ENCODE data around the gene KPNA1.
"Not testable (repeated sequence)": the region's sequence is repeated elsewhere in the genome, so short reads cannot be mapped to it uniquely, and the experiment has no call there.

Gene KPNA1

DNA sequence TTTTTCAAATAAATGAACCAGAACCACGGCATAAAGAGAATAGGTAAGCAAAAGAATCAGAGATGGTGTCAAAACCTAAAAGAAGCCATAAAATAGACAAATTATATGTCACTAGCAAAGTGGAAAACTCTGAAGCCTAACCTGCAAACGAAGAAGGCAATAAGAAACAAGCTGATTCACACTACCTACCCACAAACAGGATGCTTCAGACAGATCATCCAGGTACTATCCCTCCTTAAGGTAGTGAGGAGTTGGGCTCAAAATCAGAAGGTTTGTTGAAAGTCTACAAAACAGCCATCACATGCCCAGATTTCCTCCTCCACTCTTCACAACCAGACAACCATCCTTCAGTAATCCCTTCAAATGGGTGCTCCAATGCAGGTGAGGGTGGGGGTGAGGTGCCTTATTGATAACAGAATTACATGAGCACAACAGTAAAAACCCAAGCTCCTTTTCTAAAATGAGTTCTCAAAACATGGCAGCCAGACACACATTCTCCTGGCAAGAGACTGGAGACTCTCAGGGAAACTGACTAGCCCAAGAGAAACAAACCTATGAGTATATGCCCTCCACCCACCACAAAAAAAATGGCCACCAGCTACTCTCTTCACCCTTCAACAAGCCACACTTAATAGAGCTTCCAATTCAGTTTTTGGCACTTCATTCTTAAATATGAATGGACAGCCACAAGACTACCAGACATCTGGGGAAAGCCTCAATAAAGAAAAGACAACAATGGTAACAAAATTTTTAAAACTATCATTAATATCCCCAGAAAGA lies 6.4 kb downstream of the KPNA1 start:
- H3K9me3 ChIP-seq (ENCODE audit: control insufficient read depth in 1 of 2, low read length in 2 of 2) = no peaks in the 10 kb centered on the region
- no peaks in the 10 kb centered on the region for H3K27me3 ChIP-seq (ENCODE audit: control insufficient read depth in 1 of 2, insufficient read depth in 2 of 2, low read length in 2 of 2)
- H3K9ac ChIP-seq (ENCODE audit: low read depth in 1 of 2, low read length in 2 of 2) = no peak overlapping the region
- no peak overlapping the region for H3K4me3 ChIP-seq (ENCODE audit: low read depth in 1 of 2, low read length in 2 of 2)
- H3K36me3 ChIP-seq (ENCODE audit: control insufficient read depth in 1 of 2, insufficient read depth in 2 of 2, low read length in 2 of 2) = no peaks in the 10 kb centered on the region
- peaks cover 12 to 18% of the 10 kb centered on the region in 2 donors for H3K4me1 ChIP-seq (ENCODE audit: control insufficient read depth in 1 of 2, insufficient read depth in 2 of 2, low read length in 2 of 2)
- H3K27ac ChIP-seq (ENCODE audit: low read depth, low read length) = no peak overlapping the region

DNA sequence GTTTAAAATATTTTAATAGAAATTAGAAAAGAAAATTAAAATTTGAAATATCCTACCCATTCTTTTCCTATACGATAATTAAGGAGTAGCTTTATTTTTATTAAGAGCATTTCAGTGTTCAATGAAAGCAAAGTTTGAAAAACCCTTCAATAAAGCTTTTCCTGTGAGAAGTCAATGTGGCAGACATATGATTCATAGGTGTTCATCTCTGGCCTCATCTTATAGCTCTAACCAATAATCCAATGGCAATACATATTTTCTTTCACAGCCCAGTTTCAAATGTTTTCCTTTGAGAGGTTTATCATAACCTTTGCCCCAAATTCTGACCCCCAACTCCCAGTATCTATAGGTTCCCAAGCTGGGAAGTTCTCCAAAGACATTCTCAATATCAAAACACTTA lies 8.3 kb downstream of the KPNA1 start:
- no peak overlapping the region for H3K27ac ChIP-seq (ENCODE audit: low read depth, low read length)
- no peaks in the 10 kb centered on the region for H3K9me3 ChIP-seq (ENCODE audit: control insufficient read depth in 1 of 2, low read length in 2 of 2)
- H3K27me3 ChIP-seq (ENCODE audit: control insufficient read depth in 1 of 2, insufficient read depth in 2 of 2, low read length in 2 of 2) = no peaks in the 10 kb centered on the region
- no peaks in the 10 kb centered on the region for H3K36me3 ChIP-seq (ENCODE audit: control insufficient read depth in 1 of 2, insufficient read depth in 2 of 2, low read length in 2 of 2)
- peaks cover 3 to 7% of the 10 kb centered on the region in 2 donors for H3K4me1 ChIP-seq (ENCODE audit: control insufficient read depth in 1 of 2, insufficient read depth in 2 of 2, low read length in 2 of 2)
- no peak overlapping the region for H3K4me3 ChIP-seq (ENCODE audit: low read depth in 1 of 2, low read length in 2 of 2)
- H3K9ac ChIP-seq (ENCODE audit: low read depth in 1 of 2, low read length in 2 of 2) = no peak overlapping the region

DNA sequence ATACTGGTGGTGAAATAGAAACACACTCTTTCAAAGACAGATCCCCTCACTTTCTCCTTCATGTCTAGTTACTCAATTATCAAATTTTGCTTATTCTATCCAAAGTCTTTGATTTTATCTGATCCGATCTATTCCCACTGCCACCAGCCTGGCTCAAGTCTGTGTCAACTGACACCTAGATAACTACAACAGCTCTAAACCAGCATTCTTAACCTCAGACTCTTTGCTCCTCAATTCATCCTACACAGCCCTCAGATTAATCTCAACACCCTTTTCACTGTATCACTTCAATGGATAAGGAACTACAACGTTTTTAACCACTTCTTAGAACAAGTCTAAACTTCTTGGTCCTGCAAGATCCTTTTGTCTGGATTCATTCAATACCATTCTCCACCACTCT lies 9.1 kb downstream of the KPNA1 start:
- no peaks in the 10 kb centered on the region for H3K9me3 ChIP-seq (ENCODE audit: control insufficient read depth in 1 of 2, low read length in 2 of 2)
- no peak overlapping the region for H3K27ac ChIP-seq (ENCODE audit: low read depth, low read length)
- no peaks in the 10 kb centered on the region for H3K36me3 ChIP-seq (ENCODE audit: control insufficient read depth in 1 of 2, insufficient read depth in 2 of 2, low read length in 2 of 2)
- H3K4me3 ChIP-seq (ENCODE audit: low read depth in 1 of 2, low read length in 2 of 2) = no peak overlapping the region
- no peak overlapping the region for H3K9ac ChIP-seq (ENCODE audit: low read depth in 1 of 2, low read length in 2 of 2)
- peaks cover 0 to 3% of the 10 kb centered on the region in 2 donors for H3K4me1 ChIP-seq (ENCODE audit: control insufficient read depth in 1 of 2, insufficient read depth in 2 of 2, low read length in 2 of 2)
- no peaks in the 10 kb centered on the region for H3K27me3 ChIP-seq (ENCODE audit: control insufficient read depth in 1 of 2, insufficient read depth in 2 of 2, low read length in 2 of 2)

DNA sequence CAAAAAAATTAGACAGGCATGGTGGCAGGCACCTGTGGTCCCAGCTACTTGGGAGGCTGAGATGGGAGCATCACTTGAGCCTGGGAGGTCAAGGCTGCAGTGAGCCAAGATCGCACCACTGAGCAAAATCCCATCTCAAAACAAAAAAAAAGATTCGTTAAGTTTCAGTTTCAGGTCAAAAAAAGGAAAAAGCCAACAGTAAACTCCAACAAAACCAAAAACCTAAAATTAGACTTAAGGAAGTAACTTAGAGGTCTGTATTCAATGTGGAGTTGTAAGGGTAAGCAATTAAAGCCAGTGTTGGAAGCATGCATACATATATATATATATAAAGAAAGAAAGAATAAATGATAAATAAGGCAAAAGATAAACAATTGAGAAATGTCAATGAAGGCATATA lies 11.8 kb downstream of the KPNA1 start:
- Histone ChIP-seq H3K9ac (ENCODE audit: low read depth in 1 of 2, low read length in 2 of 2) (no peak overlapping the region), H3K4me1 (ENCODE audit: control insufficient read depth in 1 of 2, insufficient read depth in 2 of 2, low read length in 2 of 2) (no peaks in the 10 kb centered on the region), H3K27ac (ENCODE audit: low read depth, low read length) (no peak overlapping the region), H3K27me3 (ENCODE audit: control insufficient read depth in 1 of 2, insufficient read depth in 2 of 2, low read length in 2 of 2) (no peaks in the 10 kb centered on the region), H3K36me3 (ENCODE audit: control insufficient read depth in 1 of 2, insufficient read depth in 2 of 2, low read length in 2 of 2) (no peaks in the 10 kb centered on the region), H3K9me3 (ENCODE audit: control insufficient read depth in 1 of 2, low read length in 2 of 2) (no peaks in the 10 kb centered on the region), H3K4me3 (ENCODE audit: low read depth in 1 of 2, low read length in 2 of 2) (no peak overlapping the region)

DNA sequence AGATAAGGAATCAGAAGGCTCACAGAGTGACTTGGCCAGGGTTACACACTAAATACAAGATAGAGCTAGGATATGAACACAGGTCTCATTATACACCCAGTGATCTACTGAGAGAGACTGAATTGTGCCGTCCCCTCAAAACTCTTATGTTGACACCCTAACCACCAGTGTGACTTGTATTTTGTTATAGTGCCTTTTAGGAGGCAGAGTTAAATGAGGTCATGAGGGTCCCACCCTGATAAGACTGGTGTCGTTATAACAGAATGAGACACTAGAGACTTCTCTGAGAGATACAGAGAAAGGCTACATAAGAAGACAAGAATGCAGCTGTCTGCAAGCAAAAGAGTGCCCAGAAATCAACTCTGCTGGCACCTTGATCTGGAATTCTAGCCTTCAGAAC lies 12.6 kb downstream of the KPNA1 start:
- H3K27me3 ChIP-seq (ENCODE audit: control insufficient read depth in 1 of 2, insufficient read depth in 2 of 2, low read length in 2 of 2) = no peaks in the 10 kb centered on the region
- H3K27ac ChIP-seq (ENCODE audit: low read depth, low read length) = no peak overlapping the region
- H3K4me3 ChIP-seq (ENCODE audit: low read depth in 1 of 2, low read length in 2 of 2) = no peak overlapping the region
- no peaks in the 10 kb centered on the region for H3K4me1 ChIP-seq (ENCODE audit: control insufficient read depth in 1 of 2, insufficient read depth in 2 of 2, low read length in 2 of 2)
- no peaks in the 10 kb centered on the region for H3K36me3 ChIP-seq (ENCODE audit: control insufficient read depth in 1 of 2, insufficient read depth in 2 of 2, low read length in 2 of 2)
- no peaks in the 10 kb centered on the region for H3K9me3 ChIP-seq (ENCODE audit: control insufficient read depth in 1 of 2, low read length in 2 of 2)
- no peak overlapping the region for H3K9ac ChIP-seq (ENCODE audit: low read depth in 1 of 2, low read length in 2 of 2)

DNA sequence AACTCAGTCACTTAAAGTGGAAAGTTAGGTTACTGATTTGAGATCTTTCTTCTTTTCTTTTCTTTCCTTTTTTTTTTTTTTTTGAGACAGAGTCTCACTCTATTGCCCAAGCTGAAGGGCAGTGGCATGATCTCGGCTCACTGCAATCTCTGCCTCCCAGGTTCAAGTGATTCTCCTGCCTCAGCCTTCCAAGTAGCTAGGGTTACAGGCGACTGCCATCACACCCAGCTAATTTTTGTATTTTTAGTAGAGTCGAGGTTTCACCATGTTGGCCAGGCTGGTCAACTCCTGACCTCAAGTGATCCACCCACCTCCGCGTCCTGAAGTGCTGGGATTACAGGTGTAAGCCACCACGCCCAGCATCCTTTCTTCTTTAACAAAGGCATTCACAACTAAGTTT lies 13.8 kb downstream of the KPNA1 start:
- not testable (repeated sequence) for H3K9me3 ChIP-seq (ENCODE audit: control insufficient read depth in 1 of 2, low read length in 2 of 2); H3K4me3 ChIP-seq (ENCODE audit: low read depth in 1 of 2, low read length in 2 of 2); H3K27ac ChIP-seq (ENCODE audit: low read depth, low read length); H3K27me3 ChIP-seq (ENCODE audit: control insufficient read depth in 1 of 2, insufficient read depth in 2 of 2, low read length in 2 of 2); H3K36me3 ChIP-seq (ENCODE audit: control insufficient read depth in 1 of 2, insufficient read depth in 2 of 2, low read length in 2 of 2); H3K4me1 ChIP-seq (ENCODE audit: control insufficient read depth in 1 of 2, insufficient read depth in 2 of 2, low read length in 2 of 2); H3K9ac ChIP-seq (ENCODE audit: low read depth in 1 of 2, low read length in 2 of 2)

DNA sequence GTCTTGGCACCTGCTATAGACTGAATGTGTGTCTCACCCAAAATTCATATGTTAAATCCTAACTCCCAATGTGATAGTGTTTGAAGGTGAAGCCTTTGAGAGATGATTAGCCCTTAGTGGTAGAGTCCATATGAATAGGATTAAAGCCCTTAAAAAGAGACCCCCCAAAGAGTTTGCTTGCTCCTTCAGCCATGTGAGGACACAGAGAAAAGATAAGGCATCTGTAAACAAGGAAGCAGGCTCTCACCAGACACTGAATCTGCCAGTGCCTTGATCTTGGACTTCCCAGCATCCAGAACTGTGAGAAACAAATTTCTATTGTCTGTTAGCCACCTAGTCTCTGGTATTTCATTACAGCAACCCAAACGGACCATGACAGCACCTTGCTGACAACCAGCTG lies 16.6 kb downstream of the KPNA1 start:
- H3K36me3 ChIP-seq (ENCODE audit: control insufficient read depth in 1 of 2, insufficient read depth in 2 of 2, low read length in 2 of 2) = peaks cover 0 to 13% of the 10 kb centered on the region in 2 donors
- no peak overlapping the region for H3K27ac ChIP-seq (ENCODE audit: low read depth, low read length)
- H3K9me3 ChIP-seq (ENCODE audit: control insufficient read depth in 1 of 2, low read length in 2 of 2) = no peaks in the 10 kb centered on the region
- no peak overlapping the region for H3K9ac ChIP-seq (ENCODE audit: low read depth in 1 of 2, low read length in 2 of 2)
- H3K4me1 ChIP-seq (ENCODE audit: control insufficient read depth in 1 of 2, insufficient read depth in 2 of 2, low read length in 2 of 2) = no peaks in the 10 kb centered on the region
- H3K27me3 ChIP-seq (ENCODE audit: control insufficient read depth in 1 of 2, insufficient read depth in 2 of 2, low read length in 2 of 2) = no peaks in the 10 kb centered on the region
- H3K4me3 ChIP-seq (ENCODE audit: low read depth in 1 of 2, low read length in 2 of 2) = no peak overlapping the region

DNA sequence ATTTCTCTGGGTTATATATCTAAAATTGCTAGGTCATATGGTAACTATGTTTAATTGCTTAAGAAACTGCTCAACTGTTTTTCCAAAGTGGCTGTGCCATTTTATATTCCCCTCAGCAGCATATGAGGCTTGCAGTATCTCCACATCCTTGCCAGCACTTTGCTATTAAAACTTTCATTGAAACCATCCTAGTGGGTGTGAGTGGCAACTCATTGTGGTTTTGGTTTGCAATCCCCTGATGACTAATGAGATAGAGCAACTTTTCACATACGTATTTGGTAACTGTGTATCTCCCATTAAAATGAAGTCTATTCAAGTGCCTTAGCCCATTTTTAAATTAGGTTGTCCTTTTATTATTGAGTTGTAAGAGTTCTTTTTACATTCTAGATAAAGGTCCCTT lies 17.3 kb downstream of the KPNA1 start:
- no peaks in the 10 kb centered on the region for H3K9me3 ChIP-seq (ENCODE audit: control insufficient read depth in 1 of 2, low read length in 2 of 2)
- H3K27me3 ChIP-seq (ENCODE audit: control insufficient read depth in 1 of 2, insufficient read depth in 2 of 2, low read length in 2 of 2) = no peaks in the 10 kb centered on the region
- H3K4me3 ChIP-seq (ENCODE audit: low read depth in 1 of 2, low read length in 2 of 2) = no peak overlapping the region
- H3K27ac ChIP-seq (ENCODE audit: low read depth, low read length) = no peak overlapping the region
- H3K9ac ChIP-seq (ENCODE audit: low read depth in 1 of 2, low read length in 2 of 2) = no peak overlapping the region
- no peaks in the 10 kb centered on the region for H3K4me1 ChIP-seq (ENCODE audit: control insufficient read depth in 1 of 2, insufficient read depth in 2 of 2, low read length in 2 of 2)
- peaks cover 2 to 13% of the 10 kb centered on the region in 2 donors for H3K36me3 ChIP-seq (ENCODE audit: control insufficient read depth in 1 of 2, insufficient read depth in 2 of 2, low read length in 2 of 2)

DNA sequence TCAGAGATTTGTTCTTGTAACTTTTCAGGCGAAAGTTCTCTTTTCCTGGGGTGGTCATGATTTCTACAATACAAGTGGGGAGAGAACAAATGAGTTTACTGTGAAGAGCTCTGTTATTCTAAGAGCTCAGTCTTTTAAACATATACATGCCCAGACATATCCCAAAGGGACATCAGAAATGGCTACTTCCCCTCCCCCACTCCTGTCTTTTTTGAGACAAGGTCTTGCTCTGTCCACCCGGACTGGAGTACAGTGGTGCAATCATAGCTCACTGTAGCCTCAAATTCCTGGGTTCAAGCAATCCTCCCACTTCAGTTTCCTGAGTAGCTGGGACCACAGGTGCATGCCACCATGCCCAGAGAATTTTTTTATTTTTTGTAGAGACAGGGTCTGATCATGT lies 18.2 kb downstream of the KPNA1 start:
- Histone ChIP-seq H3K27ac (ENCODE audit: low read depth, low read length) (no peak overlapping the region), H3K4me3 (ENCODE audit: low read depth in 1 of 2, low read length in 2 of 2) (no peak overlapping the region), H3K9me3 (ENCODE audit: control insufficient read depth in 1 of 2, low read length in 2 of 2) (no peaks in the 10 kb centered on the region), H3K27me3 (ENCODE audit: control insufficient read depth in 1 of 2, insufficient read depth in 2 of 2, low read length in 2 of 2) (no peaks in the 10 kb centered on the region), H3K9ac (ENCODE audit: low read depth in 1 of 2, low read length in 2 of 2) (no peak overlapping the region), H3K4me1 (ENCODE audit: control insufficient read depth in 1 of 2, insufficient read depth in 2 of 2, low read length in 2 of 2) (no peaks in the 10 kb centered on the region), H3K36me3 (ENCODE audit: control insufficient read depth in 1 of 2, insufficient read depth in 2 of 2, low read length in 2 of 2) (peaks cover 3 to 16% of the 10 kb centered on the region in 2 donors)

DNA sequence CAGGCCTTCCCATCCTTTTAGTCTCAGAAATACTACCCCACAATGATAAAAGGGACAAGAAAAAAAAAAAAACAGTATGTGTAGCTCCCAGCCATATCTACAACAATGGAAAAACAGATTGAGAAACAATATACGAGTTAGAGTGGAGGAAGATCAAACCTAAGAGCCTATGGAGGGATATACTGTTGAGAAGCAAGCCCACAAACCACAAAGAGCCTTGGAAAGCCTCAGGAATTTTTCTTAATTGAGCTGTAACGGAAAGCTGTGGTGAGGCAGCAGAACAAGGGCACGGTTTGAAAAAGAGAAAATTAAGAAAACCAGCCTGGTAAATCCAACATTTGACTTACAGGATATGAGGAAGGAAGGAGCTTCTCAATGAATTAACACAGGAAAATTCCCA lies 21.4 kb downstream of the KPNA1 start:
- no peak overlapping the region for H3K27ac ChIP-seq (ENCODE audit: low read depth, low read length)
- H3K4me1 ChIP-seq (ENCODE audit: control insufficient read depth in 1 of 2, insufficient read depth in 2 of 2, low read length in 2 of 2) = no peaks in the 10 kb centered on the region
- H3K9ac ChIP-seq (ENCODE audit: low read depth in 1 of 2, low read length in 2 of 2) = no peak overlapping the region
- H3K4me3 ChIP-seq (ENCODE audit: low read depth in 1 of 2, low read length in 2 of 2) = no peak overlapping the region
- H3K27me3 ChIP-seq (ENCODE audit: control insufficient read depth in 1 of 2, insufficient read depth in 2 of 2, low read length in 2 of 2) = no peaks in the 10 kb centered on the region
- no peaks in the 10 kb centered on the region for H3K9me3 ChIP-seq (ENCODE audit: control insufficient read depth in 1 of 2, low read length in 2 of 2)
- H3K36me3 ChIP-seq (ENCODE audit: control insufficient read depth in 1 of 2, insufficient read depth in 2 of 2, low read length in 2 of 2) = peaks cover 3 to 19% of the 10 kb centered on the region in 2 donors

Data from duodenal mucosa (tissue), 2 donors.